GM12878 (cell line): Measurements from ENCODE around the gene HCFC1. TPM values are rescaled to one million over a fixed set of nuclear protein-coding genes. Genes with fewer than 3 reads are reported as not detected.

ENCODE experiments used
- ATAC-seq: fragments of 200-7000 bp; cut with Tn5 transposase; 3 replicates; pipeline ENCODE4 v1.9.1; 2020; ENCODE audit warnings: mild to moderate bottlenecking, moderate library complexity
- BruUV-seq: library from RNA; stranded (reverse); fragments of 400-500 nt; replicated peaks from 2 replicates; lab custom pipeline; 2021; lab: Mats Ljungman, UMichigan
- CTCF ChIA-PET: fragments of 300-600 bp; sonication (Branson Sonifier 250); formaldehyde crosslinking; extraction: SDS; loops from one replicate; lab custom pipeline; 2021; ENCODE audit warnings: inconsistent platforms; lab: Yijun Ruan, JAX
- POLR2A ChIA-PET: fragments of 350-600 bp; formaldehyde crosslinking; extraction: SDS; loops from one replicate; lab custom pipeline; 2021; ENCODE audit warnings: inconsistent platforms; lab: Charles Lee
- RAD21 ChIA-PET: fragments of 300-600 bp; sonication (Branson Sonifier 250); formaldehyde crosslinking; loops from one replicate; lab custom pipeline; 2023; ENCODE audit warnings: antibody characterized with exemption; ENCODE audit not compliant: unreplicated experiment; lab: Charles Lee
- SMC1A ChIA-PET: fragments of 300-600 bp; sonication (Branson Sonifier 250); formaldehyde crosslinking; loops from one replicate; lab custom pipeline; 2023; ENCODE audit not compliant: unreplicated experiment, uncharacterized antibody; lab: Charles Lee
- DNase-seq: peaks from one replicate; pipeline ENCODE4 v3.0.0-alpha.2; 2011; ENCODE audit warnings: low read depth, low spot score
- FAIRE-seq: peaks from 3 replicates; lab custom pipeline; 2011; peaks lifted over from hg19 to GRCh38; lab: Jason Lieb, UNC
- H2AFZ ChIP-seq: 2 replicates; pipeline ENCODE4 v1.6.0; 2011; ENCODE audit warnings: low read depth, low read length, control low read depth; ENCODE audit not compliant: control insufficient read depth
- H3K27ac ChIP-seq: 2 replicates; pipeline ENCODE4 v1.5.1; 2011; ENCODE audit warnings: control low read depth; ENCODE audit not compliant: control insufficient read depth, insufficient read depth
- H3K27me3 ChIP-seq, 2 experiments: replicated peaks in 1 of 2; 2 replicates each; pipeline versions ENCODE4 v1.6.0 to v1.6.1; 2011; ENCODE audit warnings: low read length in 1 of 2; ENCODE audit not compliant: control insufficient read depth in 2 of 2, insufficient read depth in 2 of 2
- H3K36me3 ChIP-seq, 2 experiments: 2 replicates each; pipeline ENCODE4 v1.5.1; 2011; ENCODE audit warnings: low read length in 1 of 2; ENCODE audit not compliant: control insufficient read depth in 2 of 2, insufficient read depth in 2 of 2
- H3K4me1 ChIP-seq: 2 replicates; pipeline ENCODE4 v1.6.1; 2011; ENCODE audit warnings: mild to moderate bottlenecking, low read length, moderate library complexity, mixed read lengths; ENCODE audit not compliant: control insufficient read depth, insufficient read depth
- H3K4me2 ChIP-seq: 2 replicates; pipeline ENCODE4 v1.6.0; 2011; ENCODE audit warnings: control low read depth; ENCODE audit not compliant: control insufficient read depth, insufficient read depth
- H3K4me3 ChIP-seq: fragments of 200-600 bp; sonication (generic); 2 replicates; pipeline ENCODE4 v1.5.1; 2016
- H3K79me2 ChIP-seq: 2 replicates; pipeline ENCODE4 v1.6.0; 2011; ENCODE audit warnings: low read length; ENCODE audit not compliant: control insufficient read depth, insufficient read depth
- H3K9ac ChIP-seq: 2 replicates; pipeline ENCODE4 v1.8.0; 2011; ENCODE audit warnings: low read length, control low read depth, mixed read lengths; ENCODE audit not compliant: control insufficient read depth, insufficient read depth
- H3K9me3 ChIP-seq: replicated peaks from 3 replicates; pipeline ENCODE4 v1.5.1; 2011; ENCODE audit warnings: mild to moderate bottlenecking, low read length; ENCODE audit not compliant: control insufficient read depth, insufficient read depth
- H4K20me1 ChIP-seq: 2 replicates; pipeline ENCODE4 v1.6.0; 2011; ENCODE audit not compliant: control insufficient read depth, insufficient read depth
- DPF2 ChIP-seq: fragments of 450-650 bp; IDR thresholded peaks from 2 replicates; pipeline ENCODE4 v1.6.1; 2017; ENCODE audit warnings: mild to moderate bottlenecking
- HCFC1 ChIP-seq: fragments of 150-350 bp; IDR thresholded peaks from 2 replicates; pipeline ENCODE4 v1.6.1; 2014; ENCODE audit warnings: low read length
- HDAC6 ChIP-seq: fragments of 200-600 bp; sonication (generic); IDR thresholded peaks from one replicate; pipeline ENCODE4 v1.8.0; 2017; ENCODE audit warnings: antibody characterized with exemption; ENCODE audit not compliant: unreplicated experiment
- KAT2A ChIP-seq: conservative IDR thresholded peaks from 2 replicates; pipeline ENCODE4 v1.6.1; 2011; ENCODE audit warnings: low read depth, low read length; ENCODE audit not compliant: control insufficient read depth
- RFX5 ChIP-seq: IDR thresholded peaks from 2 replicates; pipeline ENCODE4 v1.6.1; 2011; ENCODE audit warnings: low read depth, low read length, improper control_type of control experiment
- ZNF274 ChIP-seq: IDR thresholded peaks from one replicate; pipeline ENCODE4 v1.8.0; 2011; ENCODE audit not compliant: insufficient read length, insufficient read depth
- WGBS: methylation state at CpG from one replicate; pipeline ENCODE4 v1.1.6; 2016; ENCODE audit warnings: low lambda C conversion rate; ENCODE audit not compliant: insufficient replicate concordance, insufficient coverage; ENCODE audit errors: missing lambda C conversion rate; 5-methylcytosine and 5-hydroxymethylcytosine counted together
- in situ Hi-C: fragments of 300-500 bp; cut with MboI; formaldehyde crosslinking; loops from 9 replicates; pipeline ENCODE4 v1.14.3; 2018; ENCODE audit warnings: mixed read lengths
- intact Hi-C: fragments of 100-400 bp; cut with micrococcal nuclease; formaldehyde crosslinking; loops from one replicate; pipeline ENCODE4 v1.14.2; 2022; ENCODE audit not compliant: unreplicated experiment
- polyA plus RNA-seq, 11 experiments: library from polyadenylated mRNA; depleted of rRNA in 4 of 11; unstranded in 6 of 11; stranded (reverse) in 5 of 11; fragments of >200 nt; fragmentation: Nextera tagmentation in 4 of 11; fragmentation: Illumina TruSeq in 1 of 11; extraction: Ambion mirVana in 4 of 11; extraction: Trizol in 1 of 11; gene quantifications; 1 replicate in 1 of 11; 2 replicates in 10 of 11; pipeline versions ENCODE4 v1.2.1 to v1.2.3, GENCODE V29; 2011 to 2016; ENCODE audit warnings: inconsistent platforms in 2 of 11, missing spikeins in 2 of 11, low read depth in 1 of 11
- total RNA-seq, 4 experiments: library from RNA; depleted of rRNA in 3 of 4; stranded (reverse); fragments of >200 nt in 3 of 4; fragmentation: Illumina TruSeq in 1 of 4; extraction: Trizol in 1 of 4; gene quantifications; 2 replicates each; pipeline versions ENCODE4 v1.2.1 to v1.2.3, GENCODE V29; 2013 to 2021
- TF ChIP-seq, protein P1 (sequence below): fragments of 450-650 bp; IDR thresholded peaks from 2 replicates; pipeline ENCODE4 v1.6.1; 2017; ENCODE audit warnings: low read depth, mild to moderate bottlenecking, moderate library complexity
- TF ChIP-seq, protein P2 (sequence below): fragments of 450-650 bp; formaldehyde crosslinking; IDR thresholded peaks from 2 replicates; pipeline ENCODE4 v1.4.0; 2022; ENCODE audit warnings: mild to moderate bottlenecking, moderate library complexity
- TF ChIP-seq, protein P3 (sequence below): fragments of 450-650 bp; IDR thresholded peaks from 2 replicates; pipeline ENCODE4 v1.6.1; 2018; ENCODE audit warnings: mild to moderate bottlenecking, low read depth, moderate library complexity; ENCODE audit not compliant: partially characterized antibody
- TF ChIP-seq, protein P4 (sequence below): fragments of 450-650 bp; IDR thresholded peaks from 2 replicates; pipeline ENCODE4 v1.6.1; 2016; ENCODE audit warnings: mild to moderate bottlenecking
- TF ChIP-seq, protein P5 (sequence below): fragments of 450-650 bp; IDR thresholded peaks from 2 replicates; pipeline ENCODE4 v1.6.1; 2017; ENCODE audit warnings: antibody characterized with exemption, mild to moderate bottlenecking, moderate library complexity
- TF ChIP-seq, protein P6 (sequence below): IDR thresholded peaks from 2 replicates; pipeline ENCODE4 v1.6.1; 2012; ENCODE audit warnings: low read depth, low read length, improper control_type of control experiment

Gene HCFC1
- total and polyA plus RNA-seq, 10 of the 15 experiments (the other 5 are each of a cell fraction or from before 2014, with no cell fraction given) = 3.9 to 92.7 (median 23.5) TPM

DNA sequence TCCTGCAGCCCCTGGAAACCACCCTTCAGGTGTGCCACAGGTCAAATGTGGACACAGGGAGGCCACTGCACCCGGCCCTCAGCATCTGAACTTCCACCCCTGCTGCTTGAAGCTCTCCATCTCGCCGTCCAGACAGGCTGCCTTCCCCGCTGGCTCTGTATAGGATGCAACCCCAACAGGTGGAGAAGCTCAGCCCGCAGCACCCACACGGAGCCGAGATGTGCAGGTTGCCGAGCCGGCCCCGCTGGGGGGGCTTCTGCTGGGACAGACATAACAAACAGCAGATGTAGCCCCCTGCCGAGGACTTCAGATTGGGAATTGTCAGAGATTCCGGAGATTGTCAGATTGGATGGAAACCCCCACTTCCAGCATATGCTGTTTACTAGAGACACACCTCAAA, 21.5 kb upstream of the HCFC1 start:
- RAD21 ChIA-PET = no interaction called here
- Histone ChIP-seq H2AFZ (no peak overlapping the region), H3K9ac (no peak overlapping the region), H3K9me3 (no peaks in the 10 kb centered on the region; the same call in 2 of the 3 replicates), H3K79me2 (no peaks in the 10 kb centered on the region), H3K27me3 (no peaks in the 10 kb centered on the region), H3K36me3 (no peaks in the 10 kb centered on the region), H3K4me2 (no peak overlapping the region), H4K20me1 (no peaks in the 10 kb centered on the region), H3K4me3 (no peak overlapping the region), H3K4me1 (no peaks in the 10 kb centered on the region), H3K27ac (no peak overlapping the region)
- CTCF ChIA-PET = no interaction called here
- intact Hi-C loops (no loop called here), in situ Hi-C loops (no loop called here)
- POLR2A ChIA-PET = no interaction called here
- DNase-seq = no peak
- SMC1A ChIA-PET = no interaction called here
- ATAC-seq = no peak
- no TSS peak for BruUV-seq
- FAIRE-seq = no peak
- WGBS = 93% methylated on average over 12 of the region's 12 CpGs
- TF ChIP-seq DPF2 = no peak
- TF ChIP-seq, protein P1, sequence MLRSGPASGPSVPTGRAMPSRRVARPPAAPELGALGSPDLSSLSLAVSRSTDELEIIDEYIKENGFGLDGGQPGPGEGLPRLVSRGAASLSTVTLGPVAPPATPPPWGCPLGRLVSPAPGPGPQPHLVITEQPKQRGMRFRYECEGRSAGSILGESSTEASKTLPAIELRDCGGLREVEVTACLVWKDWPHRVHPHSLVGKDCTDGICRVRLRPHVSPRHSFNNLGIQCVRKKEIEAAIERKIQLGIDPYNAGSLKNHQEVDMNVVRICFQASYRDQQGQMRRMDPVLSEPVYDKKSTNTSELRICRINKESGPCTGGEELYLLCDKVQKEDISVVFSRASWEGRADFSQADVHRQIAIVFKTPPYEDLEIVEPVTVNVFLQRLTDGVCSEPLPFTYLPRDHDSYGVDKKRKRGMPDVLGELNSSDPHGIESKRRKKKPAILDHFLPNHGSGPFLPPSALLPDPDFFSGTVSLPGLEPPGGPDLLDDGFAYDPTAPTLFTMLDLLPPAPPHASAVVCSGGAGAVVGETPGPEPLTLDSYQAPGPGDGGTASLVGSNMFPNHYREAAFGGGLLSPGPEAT = no peak
- no peak for TF ChIP-seq HCFC1
- TF ChIP-seq KAT2A = no peak
- no peak for TF ChIP-seq ZNF274
- TF ChIP-seq, protein P2, sequence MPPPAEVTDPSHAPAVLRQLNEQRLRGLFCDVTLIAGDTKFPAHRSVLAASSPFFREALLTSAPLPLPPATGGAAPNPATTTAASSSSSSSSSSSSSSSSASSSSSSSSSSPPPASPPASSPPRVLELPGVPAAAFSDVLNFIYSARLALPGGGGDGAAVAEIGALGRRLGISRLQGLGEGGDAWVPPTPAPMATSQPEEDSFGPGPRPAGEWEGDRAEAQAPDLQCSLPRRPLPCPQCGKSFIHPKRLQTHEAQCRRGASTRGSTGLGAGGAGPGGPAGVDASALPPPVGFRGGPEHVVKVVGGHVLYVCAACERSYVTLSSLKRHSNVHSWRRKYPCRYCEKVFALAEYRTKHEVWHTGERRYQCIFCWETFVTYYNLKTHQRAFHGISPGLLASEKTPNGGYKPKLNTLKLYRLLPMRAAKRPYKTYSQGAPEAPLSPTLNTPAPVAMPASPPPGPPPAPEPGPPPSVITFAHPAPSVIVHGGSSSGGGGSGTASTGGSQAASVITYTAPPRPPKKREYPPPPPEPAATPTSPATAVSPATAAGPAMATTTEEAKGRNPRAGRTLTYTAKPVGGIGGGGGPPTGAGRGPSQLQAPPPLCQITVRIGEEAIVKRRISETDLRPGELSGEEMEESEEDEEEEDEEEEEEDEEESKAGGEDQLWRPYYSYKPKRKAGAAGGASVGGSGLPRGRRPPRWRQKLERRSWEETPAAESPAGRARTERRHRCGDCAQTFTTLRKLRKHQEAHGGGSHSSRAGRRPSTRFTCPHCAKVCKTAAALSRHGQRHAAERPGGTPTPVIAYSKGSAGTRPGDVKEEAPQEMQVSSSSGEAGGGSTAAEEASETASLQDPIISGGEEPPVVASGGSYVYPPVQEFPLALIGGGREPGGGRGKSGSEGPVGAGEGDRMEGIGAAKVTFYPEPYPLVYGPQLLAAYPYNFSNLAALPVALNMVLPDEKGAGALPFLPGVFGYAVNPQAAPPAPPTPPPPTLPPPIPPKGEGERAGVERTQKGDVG (CRISPR knock-in tag) = no peak
- TF ChIP-seq, protein P3, sequence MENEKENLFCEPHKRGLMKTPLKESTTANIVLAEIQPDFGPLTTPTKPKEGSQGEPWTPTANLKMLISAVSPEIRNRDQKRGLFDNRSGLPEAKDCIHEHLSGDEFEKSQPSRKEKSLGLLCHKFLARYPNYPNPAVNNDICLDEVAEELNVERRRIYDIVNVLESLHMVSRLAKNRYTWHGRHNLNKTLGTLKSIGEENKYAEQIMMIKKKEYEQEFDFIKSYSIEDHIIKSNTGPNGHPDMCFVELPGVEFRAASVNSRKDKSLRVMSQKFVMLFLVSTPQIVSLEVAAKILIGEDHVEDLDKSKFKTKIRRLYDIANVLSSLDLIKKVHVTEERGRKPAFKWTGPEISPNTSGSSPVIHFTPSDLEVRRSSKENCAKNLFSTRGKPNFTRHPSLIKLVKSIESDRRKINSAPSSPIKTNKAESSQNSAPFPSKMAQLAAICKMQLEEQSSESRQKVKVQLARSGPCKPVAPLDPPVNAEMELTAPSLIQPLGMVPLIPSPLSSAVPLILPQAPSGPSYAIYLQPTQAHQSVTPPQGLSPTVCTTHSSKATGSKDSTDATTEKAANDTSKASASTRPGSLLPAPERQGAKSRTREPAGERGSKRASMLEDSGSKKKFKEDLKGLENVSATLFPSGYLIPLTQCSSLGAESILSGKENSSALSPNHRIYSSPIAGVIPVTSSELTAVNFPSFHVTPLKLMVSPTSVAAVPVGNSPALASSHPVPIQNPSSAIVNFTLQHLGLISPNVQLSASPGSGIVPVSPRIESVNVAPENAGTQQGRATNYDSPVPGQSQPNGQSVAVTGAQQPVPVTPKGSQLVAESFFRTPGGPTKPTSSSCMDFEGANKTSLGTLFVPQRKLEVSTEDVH = no peak
- TF ChIP-seq, protein P4, sequence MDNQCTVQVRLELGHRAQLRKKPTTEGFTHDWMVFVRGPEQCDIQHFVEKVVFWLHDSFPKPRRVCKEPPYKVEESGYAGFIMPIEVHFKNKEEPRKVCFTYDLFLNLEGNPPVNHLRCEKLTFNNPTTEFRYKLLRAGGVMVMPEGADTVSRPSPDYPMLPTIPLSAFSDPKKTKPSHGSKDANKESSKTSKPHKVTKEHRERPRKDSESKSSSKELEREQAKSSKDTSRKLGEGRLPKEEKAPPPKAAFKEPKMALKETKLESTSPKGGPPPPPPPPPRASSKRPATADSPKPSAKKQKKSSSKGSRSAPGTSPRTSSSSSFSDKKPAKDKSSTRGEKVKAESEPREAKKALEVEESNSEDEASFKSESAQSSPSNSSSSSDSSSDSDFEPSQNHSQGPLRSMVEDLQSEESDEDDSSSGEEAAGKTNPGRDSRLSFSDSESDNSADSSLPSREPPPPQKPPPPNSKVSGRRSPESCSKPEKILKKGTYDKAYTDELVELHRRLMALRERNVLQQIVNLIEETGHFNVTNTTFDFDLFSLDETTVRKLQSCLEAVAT = no peak
- no peak for TF ChIP-seq RFX5
- TF ChIP-seq, protein P5, sequence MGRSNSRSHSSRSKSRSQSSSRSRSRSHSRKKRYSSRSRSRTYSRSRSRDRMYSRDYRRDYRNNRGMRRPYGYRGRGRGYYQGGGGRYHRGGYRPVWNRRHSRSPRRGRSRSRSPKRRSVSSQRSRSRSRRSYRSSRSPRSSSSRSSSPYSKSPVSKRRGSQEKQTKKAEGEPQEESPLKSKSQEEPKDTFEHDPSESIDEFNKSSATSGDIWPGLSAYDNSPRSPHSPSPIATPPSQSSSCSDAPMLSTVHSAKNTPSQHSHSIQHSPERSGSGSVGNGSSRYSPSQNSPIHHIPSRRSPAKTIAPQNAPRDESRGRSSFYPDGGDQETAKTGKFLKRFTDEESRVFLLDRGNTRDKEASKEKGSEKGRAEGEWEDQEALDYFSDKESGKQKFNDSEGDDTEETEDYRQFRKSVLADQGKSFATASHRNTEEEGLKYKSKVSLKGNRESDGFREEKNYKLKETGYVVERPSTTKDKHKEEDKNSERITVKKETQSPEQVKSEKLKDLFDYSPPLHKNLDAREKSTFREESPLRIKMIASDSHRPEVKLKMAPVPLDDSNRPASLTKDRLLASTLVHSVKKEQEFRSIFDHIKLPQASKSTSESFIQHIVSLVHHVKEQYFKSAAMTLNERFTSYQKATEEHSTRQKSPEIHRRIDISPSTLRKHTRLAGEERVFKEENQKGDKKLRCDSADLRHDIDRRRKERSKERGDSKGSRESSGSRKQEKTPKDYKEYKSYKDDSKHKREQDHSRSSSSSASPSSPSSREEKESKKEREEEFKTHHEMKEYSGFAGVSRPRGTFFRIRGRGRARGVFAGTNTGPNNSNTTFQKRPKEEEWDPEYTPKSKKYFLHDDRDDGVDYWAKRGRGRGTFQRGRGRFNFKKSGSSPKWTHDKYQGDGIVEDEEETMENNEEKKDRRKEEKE = no peak
- TF ChIP-seq HDAC6 = no peak
- TF ChIP-seq, protein P6, sequence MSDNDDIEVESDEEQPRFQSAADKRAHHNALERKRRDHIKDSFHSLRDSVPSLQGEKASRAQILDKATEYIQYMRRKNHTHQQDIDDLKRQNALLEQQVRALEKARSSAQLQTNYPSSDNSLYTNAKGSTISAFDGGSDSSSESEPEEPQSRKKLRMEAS = no peak
